HG02759 (cell line): Measurements from ENCODE around the gene CCDC57.
"Not testable (repeated sequence)": the region's sequence is repeated elsewhere in the genome, so short reads cannot be mapped to it uniquely, and the experiment has no call there.

Experiments used
- ATAC-seq: cut with Tn5 transposase; IDR thresholded peaks from one replicate; pipeline ENCODE4 v1.9.1; 2021; ENCODE audit warnings: mild to moderate bottlenecking, moderate library complexity; ENCODE audit not compliant: unreplicated experiment

CCDC57 gene

DNA sequence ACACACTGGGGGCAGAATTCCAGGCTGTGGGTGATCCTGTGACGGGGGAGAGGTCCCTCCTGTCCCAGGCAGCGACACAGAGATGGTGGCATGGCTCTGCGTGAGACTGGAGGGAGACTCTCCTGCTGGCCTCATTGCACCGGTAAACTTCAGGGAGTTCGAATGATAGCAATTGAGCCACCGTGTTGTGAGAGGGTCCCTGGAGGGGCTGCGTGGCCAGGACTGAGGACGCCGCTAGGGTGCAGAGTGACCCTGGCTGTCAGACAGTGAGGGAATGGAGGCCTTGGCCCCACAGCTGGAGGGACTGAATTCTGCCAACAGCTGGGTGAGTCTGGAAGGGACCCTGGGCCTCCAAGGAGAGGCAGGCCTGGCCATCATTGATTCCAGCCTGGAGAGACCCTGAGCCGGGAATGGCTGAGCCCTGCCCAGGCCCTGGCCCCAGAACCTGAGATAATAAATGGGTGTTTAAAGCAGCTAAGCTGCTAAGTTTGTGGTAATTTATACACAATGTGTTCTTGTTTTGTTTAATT is 32.6 kb downstream of the CCDC57 start:
- no peak for ATAC-seq

DNA sequence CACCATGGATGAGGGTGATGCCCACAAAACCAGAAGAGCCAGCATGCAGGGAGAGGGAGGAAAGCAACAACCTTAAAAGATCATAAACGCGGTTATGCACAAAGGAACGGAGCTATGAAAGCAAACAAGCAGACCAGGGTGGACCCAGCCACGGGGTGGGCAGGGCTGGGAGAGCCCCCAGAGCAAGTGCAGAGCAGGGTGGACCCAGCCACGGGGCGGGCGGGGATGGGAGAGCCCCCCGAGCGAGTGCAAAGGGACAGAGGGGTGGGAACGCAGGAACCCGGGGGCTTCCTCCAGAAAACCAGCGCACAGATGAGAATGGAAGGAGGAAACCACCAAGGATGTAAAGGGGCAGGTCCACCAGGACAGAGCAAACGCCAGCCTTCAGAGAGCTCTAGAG is 33.2 kb downstream of the CCDC57 start:
- ATAC-seq = no peak

DNA sequence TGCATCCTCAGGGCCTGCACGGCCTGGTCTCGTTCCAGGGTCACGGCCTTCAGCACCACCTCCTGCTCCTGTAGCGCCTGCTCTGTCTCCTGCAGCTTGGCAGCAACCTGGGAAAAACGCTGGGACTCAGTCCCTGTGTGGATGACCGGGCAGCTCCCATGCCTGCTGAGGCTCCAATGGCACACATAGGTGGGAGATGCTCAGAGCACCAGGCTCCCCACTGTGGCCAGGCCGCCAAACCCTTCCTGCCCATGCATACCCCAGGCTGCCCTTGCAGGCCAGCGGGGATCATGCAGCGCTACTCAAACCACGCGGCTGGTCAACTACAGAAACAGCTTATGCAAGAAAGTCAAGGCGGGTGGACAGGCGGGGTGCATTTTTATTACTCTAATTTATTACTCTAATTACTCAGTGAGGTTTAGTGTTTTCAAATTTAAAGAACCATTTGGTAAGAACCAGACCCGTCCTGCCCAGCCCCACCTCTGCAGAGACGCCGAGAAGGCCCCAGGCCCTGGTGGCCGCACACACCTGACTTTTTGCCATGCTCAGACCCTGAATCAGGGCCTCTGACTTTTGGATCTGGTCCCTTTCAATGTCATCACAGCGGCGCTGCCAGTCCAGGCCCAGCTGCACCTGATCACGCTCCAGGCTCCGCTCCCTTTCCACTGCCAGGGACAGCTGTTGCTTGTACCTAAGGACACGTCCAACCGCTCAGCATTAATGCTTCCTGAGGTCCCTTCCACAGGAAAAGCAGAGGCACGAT is 34.0 kb downstream of the CCDC57 start:
- ATAC-seq = no peak

DNA sequence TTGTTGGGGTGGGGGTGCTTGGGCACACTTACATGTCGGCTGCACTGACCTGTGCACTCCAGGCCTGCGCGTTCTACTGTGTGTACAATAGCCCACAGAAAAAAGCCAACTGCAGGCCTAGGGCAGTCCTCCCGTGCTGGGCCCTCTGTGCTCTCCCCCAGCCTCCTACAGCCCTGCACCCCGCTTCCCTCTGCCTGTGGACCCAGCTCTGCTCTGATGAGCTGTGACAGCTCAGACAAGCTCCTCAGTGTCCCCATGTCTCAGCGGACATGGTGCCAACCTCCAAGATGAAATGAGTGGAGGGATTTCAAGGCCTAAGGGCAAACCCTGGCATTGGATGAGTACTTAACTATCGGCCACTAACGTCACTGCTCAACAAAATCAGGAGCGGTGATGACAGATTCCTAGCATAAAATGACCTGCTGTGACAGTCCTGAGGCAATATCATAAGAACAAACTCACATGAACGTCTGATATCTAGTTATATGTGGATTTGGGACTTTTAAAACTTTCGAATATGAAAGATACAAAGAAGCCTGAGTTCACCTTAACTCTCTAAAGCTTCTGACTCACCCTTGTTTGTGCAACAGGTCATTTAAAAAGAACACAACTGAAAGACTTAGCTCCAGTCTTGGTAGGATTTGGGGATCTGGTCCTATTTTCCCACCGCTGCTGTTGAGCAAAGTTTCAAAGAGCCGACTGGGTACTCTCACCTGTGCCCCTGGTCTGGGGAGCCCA is 34.7 kb downstream of the CCDC57 start:
- ATAC-seq = no peak

DNA sequence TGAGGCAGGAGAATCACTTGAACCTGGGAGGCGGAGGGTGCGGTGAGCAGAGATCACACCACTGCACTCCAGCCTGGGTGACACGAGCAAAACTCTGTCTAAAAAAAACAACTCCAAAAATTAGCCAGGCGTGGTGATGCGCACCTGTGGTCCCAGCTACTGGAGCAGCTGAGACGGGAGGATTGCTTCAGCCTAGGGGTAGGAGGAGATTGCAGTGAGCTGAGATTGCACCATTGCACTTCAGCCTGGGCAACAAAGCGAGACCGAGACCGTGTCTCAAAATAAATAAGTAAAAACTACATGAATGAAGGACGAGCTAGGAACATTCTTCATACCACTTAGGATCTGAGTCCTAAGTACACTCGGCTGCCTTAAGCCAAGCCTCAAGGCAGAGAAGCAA is 35.4 kb downstream of the CCDC57 start:
- no peak for ATAC-seq

DNA sequence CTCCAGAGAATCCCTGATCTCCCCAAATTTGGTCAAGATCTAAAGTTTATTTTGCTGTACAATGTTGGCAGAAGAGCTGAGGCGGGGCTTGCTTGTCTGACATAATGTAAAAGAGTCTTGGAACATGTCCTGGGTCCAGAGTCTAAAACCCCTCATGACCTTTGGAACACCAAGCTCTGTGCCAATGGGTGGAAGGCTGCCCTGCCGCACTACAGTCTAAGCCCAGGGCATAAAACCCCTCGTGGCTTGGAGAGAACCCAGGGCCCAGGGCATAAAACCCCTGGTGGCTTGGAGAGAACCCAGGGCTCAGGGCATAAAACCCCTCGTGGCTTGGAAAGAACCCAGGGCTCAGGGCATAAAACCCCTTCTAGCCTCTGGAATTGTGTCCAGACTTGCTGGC is 36.7 kb downstream of the CCDC57 start:
- no peak for ATAC-seq

DNA sequence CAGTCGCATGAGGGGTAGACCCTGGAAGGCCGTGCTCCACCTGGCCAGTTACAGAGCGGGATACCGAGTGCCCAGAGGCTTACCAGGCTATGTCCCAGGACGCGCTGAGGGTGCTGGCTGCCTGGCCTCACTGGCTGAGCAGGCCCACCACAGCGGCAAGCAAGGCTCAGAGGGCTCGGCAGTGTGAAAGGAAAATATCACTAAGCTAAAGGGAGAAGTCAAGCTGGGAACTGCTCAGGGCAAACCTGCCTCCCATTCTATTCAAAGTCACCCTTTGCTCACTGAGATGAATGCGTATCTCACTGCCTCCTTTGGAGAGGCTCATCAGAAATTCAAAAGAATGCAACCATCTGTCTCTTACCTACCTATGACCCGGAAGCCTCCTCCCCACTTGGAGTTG is 37.4 kb downstream of the CCDC57 start:
- no peak for ATAC-seq

DNA sequence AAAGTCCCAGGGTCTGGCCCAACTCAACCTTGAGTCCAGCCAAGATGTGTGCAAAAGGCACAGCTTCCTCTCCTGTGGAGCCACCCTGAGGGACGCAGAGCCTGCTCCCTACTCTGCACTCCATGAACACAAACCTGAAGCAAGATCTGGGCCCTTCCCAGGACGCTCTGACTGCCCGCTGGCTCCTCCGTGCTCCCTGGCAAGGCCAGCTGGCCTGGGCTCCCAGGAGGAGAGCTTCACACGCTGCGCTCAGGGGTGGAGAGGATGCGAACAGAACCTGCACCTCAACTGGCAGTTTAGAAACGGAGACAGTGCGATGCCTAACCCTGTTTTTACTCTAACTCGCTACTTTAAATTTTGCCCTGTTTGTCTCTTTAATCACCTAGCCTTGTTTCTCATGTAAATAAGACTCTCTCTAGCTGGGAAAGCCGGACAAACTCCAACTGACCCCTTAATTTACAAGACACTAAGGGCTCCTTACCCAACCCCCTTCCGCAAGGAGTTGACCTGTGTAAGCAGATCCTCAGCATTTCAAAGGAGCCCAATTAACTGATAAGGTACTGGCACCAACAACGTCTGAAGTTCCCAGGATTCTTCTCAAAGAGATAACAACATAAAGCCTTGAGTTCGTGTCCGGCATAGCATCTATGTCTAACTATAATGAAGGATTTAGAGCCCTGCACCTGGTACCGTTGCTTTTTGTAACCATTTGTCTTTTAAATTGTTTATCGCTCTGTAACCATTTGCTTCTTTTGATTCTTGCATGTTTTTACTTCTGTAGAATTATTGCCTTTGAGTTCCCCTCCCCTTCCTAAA is 38.4 kb downstream of the CCDC57 start:
- ATAC-seq = not testable (repeated sequence)

DNA sequence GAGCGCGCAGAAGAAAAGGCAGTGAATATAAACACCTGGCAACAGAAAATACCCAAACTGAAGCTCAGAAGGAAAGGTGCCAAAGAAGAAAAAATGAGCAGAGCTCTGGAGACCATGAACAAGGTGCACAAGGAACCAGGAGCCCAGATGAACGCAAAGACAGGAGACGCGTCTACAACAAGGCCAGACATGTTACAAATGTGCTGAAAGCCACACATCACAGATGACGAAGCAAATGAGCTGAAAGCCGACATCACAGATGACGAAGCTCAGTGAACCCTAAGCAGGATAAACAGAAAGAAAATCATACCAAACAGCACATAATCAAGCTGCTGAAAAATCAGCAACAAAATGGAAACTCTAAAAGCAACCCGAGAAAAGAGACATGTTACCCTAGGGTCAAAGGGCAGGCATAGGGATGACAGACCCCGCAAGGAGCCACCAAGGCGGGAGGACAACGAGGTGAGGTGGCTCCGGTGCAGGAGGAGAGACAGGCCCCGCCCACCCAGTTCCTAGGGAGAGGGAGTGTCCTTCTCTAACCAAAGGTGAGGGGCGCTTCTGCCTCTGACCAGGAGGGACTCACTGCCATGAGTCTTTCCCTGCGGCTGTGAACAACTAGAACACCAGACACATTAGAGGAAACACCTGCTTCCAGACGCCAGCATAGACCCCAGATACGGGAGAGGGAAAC is 39.1 kb downstream of the CCDC57 start:
- ATAC-seq = no peak

DNA sequence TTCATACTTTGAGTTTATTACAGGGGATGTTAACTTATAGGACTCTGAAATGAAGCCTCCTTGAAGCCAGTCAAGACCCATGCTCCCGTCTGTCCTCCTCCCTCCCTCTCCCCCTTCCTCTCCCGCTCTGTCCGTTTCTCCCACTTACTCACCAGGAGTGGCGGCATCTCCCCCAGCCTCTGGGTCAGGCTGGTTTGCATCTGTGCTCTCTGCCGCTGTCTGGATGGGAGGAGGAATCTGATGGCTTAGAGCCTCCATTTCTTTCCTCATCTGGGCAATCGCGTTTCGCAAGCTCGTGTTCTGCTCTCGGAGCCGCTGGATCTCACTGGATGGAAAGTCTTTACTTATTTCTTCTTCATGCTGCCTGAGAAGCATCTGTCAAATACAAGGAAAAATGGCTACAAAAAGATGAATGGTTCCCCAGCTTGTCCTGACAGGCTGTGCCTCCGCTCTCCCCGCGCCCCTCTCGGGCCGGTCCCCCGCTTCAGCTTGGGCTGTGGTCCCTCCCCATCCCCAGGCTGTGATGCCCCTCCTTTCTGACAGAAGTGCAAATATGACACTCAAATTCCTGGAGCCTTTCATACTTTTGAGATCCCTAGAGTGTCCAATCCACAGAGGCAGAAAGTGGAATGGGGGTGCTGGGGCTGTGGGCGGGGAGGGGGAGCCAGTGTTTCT is 40.0 kb downstream of the CCDC57 start:
- no peak for ATAC-seq

DNA sequence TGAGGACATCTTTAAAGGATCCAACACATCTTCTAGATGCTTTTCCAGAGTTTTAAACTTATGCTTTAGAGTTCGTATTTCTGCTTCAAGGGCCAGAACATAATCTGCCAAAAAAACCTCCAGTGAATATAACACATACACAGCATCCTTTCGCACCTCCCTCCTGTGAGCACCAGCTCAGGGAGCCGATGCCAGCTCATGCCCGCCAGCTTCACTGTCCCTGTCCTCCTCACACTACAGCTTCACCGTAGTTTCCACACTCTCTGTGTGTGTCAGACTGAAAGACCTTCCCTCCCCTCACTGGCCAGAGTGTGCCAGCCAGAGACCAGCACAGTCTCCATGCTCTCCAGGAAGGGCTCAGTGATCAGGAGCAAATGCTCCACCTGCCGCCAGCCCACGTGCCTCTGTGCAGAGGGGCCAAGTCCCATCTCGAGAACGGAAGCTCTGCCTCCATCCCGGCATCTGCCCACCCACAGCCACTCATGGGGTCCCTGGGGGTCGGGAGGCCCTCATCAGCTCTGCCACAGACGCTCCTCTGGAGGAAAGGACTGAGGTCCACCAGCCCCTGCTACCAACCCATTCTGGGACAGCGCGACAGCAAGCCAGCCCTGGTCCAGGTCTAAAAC is 40.8 kb downstream of the CCDC57 start:
- no peak for ATAC-seq

DNA sequence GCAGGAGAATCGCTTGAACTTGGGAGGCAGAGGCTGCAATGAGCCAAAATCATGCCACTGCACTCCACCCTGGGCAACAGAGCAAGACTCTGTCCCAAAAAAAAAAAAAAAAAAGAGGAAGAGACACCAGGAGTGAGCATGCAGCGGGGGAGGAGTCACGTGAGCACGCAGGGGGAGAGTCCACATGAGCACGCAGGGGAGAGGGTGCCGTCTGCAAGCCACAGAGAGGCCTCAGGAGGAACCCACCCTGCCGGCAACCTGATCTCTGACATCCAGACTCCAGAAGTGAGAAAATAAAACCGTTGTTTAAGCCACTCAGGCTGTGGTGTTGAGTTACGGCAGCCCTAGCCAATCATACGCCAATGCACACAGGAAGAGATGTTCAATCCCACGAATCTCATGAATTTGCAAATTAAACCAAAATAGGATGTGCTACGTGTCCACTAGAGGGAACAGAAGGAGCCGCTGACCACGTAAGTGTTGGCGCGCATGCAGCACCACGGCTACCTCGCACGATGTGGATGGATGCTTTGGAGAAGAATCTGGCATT is 42.2 kb downstream of the CCDC57 start:
- ATAC-seq = no peak

DNA sequence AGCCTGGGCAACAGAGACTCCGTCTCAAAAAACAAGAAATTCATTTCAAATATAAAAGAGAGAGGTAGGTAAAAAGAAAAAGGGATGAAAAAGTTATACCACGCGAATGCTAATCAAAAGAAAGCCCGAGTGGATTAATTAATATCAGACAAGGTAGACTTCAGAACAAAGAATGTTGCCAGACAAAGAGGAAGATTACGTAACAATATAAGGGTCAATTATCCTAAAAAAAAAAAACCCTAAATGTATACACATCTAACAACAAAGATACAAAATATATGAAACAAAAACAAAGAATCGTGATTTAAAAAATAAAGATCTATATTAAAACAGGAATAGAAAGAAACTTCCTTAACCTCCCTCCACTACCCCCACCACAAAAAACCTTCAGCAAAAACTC is 44.1 kb downstream of the CCDC57 start:
- no peak for ATAC-seq

DNA sequence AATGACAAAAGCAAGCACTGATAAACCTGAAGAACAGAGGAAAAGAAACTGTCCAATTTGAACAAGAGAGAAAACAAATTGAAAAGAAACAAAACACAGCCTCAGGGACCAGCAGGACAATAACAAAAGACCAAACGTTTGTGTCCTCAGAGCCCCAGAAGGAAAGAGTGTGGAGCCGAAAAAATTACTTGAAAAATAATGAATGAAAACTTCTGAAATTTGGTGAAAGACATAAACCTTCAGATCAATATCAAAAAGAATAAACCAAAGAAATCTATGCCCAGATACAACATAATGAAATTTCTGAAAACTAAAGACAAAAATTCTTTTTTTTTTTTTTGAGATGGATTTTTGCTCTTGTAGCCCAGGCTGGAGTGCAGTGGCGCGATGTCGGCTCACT is 45.6 kb downstream of the CCDC57 start:
- no peak for ATAC-seq

DNA sequence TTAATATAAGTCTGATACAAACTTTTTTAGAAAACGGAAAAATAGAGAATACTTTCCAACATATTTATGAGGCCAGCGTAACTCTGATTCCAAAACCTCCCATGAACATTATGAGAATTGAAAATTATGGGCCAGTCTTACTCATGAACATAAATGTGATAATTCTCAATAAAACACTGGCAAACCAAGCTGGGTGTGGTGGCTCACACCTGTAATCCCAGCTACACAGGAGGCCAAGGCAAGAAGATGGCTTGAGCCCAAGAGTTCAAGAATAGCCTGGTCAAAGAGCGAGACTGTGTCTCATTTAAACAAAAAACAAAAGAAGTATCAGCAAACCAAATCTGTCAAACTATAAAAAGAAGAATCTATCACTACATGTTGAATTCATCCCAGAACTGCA is 47.8 kb downstream of the CCDC57 start:
- no peak for ATAC-seq

DNA sequence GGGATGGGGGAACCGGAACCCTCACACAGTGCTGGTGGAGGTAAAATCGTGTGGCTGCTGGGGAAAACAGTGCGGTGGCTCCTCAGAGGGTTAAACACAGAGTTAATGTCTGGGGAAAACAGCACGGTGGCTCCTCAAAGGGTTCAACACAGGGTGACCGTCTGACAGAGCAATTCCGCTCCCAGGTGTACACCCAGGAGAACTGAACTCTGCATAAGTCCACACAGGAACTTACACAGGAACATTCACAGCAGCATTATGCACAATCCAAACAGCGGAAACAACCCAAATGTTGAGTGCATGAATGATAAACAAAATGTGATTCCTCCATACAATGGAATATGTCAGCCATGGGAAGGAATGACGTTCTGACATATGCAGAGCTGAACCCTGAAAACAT is 51.4 kb downstream of the CCDC57 start:
- ATAC-seq = no peak

DNA sequence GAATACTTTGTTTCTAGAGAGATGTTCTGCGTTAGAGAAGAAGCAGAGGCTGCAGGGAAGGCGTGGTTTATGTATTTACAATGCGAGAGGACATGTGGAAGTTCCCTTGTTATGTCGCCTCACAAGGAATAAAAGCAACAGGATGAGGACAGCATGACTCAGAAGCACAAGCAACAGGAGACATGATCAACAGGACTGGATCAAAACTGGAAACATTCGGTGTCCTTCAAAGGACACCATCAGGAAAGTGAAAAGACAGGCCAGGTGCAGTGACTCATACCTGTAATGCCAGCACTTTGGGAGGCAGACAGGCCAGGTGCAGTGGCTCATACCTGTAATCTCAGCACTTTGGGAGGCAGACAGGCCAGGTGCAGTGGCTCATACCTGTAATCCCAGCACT is 52.6 kb downstream of the CCDC57 start:
- no peak for ATAC-seq

DNA sequence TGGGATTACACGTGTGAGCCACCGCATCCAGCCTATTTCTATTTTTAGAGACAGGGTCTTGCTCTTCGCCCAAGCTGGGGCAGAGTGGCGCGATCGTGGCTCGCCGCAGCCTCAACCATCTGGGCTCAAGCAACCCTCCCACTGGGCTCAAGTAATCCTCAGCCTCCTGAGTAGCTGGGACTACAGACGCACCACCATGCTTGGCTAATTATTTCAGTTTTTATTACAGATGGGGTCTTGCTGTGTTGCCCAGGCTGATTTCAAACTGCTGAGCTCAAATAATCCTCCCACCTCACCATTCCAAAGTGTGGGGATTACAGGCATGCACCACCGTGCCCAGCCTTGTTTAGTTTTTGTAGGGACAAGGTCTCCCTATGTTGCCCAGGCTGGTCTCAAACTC is 53.8 kb downstream of the CCDC57 start:
- ATAC-seq = no peak
